Measurements from ENCODE around the gene MBLAC2. TPM values are rescaled to one million over a fixed set of nuclear protein-coding genes. Genes with fewer than 3 reads are reported as not detected.

Gene MBLAC2
- total RNA-seq, 2 experiments from 2014 or later = 3.9 to 4.1 TPM

- no peak for ATAC-seq (ENCODE audit: poor library complexity)
- no peaks in the 10 kb centered on the region for H3K27me3 ChIP-seq (ENCODE audit: control insufficient read depth in 1 of 2, insufficient read depth in 2 of 2, low read length in 2 of 2)
- no peaks in the 10 kb centered on the region for H3K36me3 Mint-ChIP-seq (ENCODE audit: low read depth)
- no peak overlapping the region for H3K4me3 Mint-ChIP-seq
- H3K27me3 Mint-ChIP-seq = no peaks in the 10 kb centered on the region
- ChIA-PET CTCF (no interaction called here), POLR2A (no interaction called here)
- no peaks in the 10 kb centered on the region for H3K4me1 ChIP-seq (ENCODE audit: insufficient read depth, low read length)
- intact Hi-C loops (cut with DNase I, micrococcal nuclease) = no loop called here
- H3K4me3 ChIP-seq (ENCODE audit: low read length) = no peak overlapping the region
- no peaks in the 10 kb centered on the region for H3K4me1 Mint-ChIP-seq (ENCODE audit: low read depth)
- peaks cover 3% of the 10 kb centered on the region for H3K9me3 Mint-ChIP-seq
- H3K27ac ChIP-seq (ENCODE audit: low read depth in 1 of 2, low read length in 2 of 2) = no peak overlapping the region
- no peak for DNase-seq
- H3K36me3 ChIP-seq (ENCODE audit: insufficient read depth, low read length) = no peaks in the 10 kb centered on the region
- H3K9me3 ChIP-seq (ENCODE audit: control insufficient read depth in 1 of 2, insufficient read depth in 1 of 2, low read length in 2 of 2) = no peaks in the 10 kb centered on the region
- TF ChIP-seq CTCF (IDR thresholded peaks at IDR 0.05) = no peak
- H3K27ac Mint-ChIP-seq = no peak overlapping the region
Measured at GRCh38 chr5:90494043-90494442, 19.5 kb upstream of the MBLAC2 start.

- Mint-ChIP-seq H3K36me3 (ENCODE audit: low read depth) (no peaks in the 10 kb centered on the region), H3K27me3 (no peaks in the 10 kb centered on the region), H3K4me3 (no peak overlapping the region), H3K9me3 (no peaks in the 10 kb centered on the region), H3K27ac (no peak overlapping the region), H3K4me1 (ENCODE audit: low read depth) (no peaks in the 10 kb centered on the region)
- H3K4me3 ChIP-seq (ENCODE audit: low read length) = no peak overlapping the region
- H3K27me3 ChIP-seq (ENCODE audit: control insufficient read depth in 1 of 2, insufficient read depth in 2 of 2, low read length in 2 of 2) = no peaks in the 10 kb centered on the region
- no peak overlapping the region for H3K27ac ChIP-seq (ENCODE audit: low read depth in 1 of 2, low read length in 2 of 2)
- H3K36me3 ChIP-seq (ENCODE audit: insufficient read depth, low read length) = no peaks in the 10 kb centered on the region
- intact Hi-C loops (cut with DNase I, micrococcal nuclease) = no loop called here
- no peak for DNase-seq
- POLR2A ChIA-PET = interaction anchor here (0.7 kb wide), 1 partner anchor 49 kb away, joined by 3 read pairs; no protein-coding TSS in a partner anchor
- CTCF ChIA-PET = no interaction called here
- H3K9me3 ChIP-seq (ENCODE audit: control insufficient read depth in 1 of 2, insufficient read depth in 1 of 2, low read length in 2 of 2) = no peaks in the 10 kb centered on the region
- H3K4me1 ChIP-seq (ENCODE audit: insufficient read depth, low read length) = no peaks in the 10 kb centered on the region
- TF ChIP-seq CTCF (IDR thresholded peaks at IDR 0.05) = no peak
- no peak for ATAC-seq (ENCODE audit: poor library complexity)
Measured at GRCh38 chr5:90488791-90489190, 14.2 kb upstream of the MBLAC2 start.

GRCh38 chr5:90484540-90484939, 10.0 kb upstream of the MBLAC2 start:
- Mint-ChIP-seq H3K4me1 (ENCODE audit: low read depth) (no peaks in the 10 kb centered on the region), H3K36me3 (ENCODE audit: low read depth) (no peaks in the 10 kb centered on the region), H3K27me3 (no peaks in the 10 kb centered on the region), H3K27ac (no peak overlapping the region), H3K9me3 (no peaks in the 10 kb centered on the region), H3K4me3 (no peak overlapping the region)
- no peaks in the 10 kb centered on the region for H3K9me3 ChIP-seq (ENCODE audit: control insufficient read depth in 1 of 2, insufficient read depth in 1 of 2, low read length in 2 of 2)
- no peak for DNase-seq
- no peak for TF ChIP-seq CTCF (IDR thresholded peaks at IDR 0.05)
- no peak overlapping the region for H3K27ac ChIP-seq (ENCODE audit: low read depth in 1 of 2, low read length in 2 of 2)
- ChIA-PET CTCF (no interaction called here), POLR2A (no interaction called here)
- no peaks in the 10 kb centered on the region for H3K4me1 ChIP-seq (ENCODE audit: insufficient read depth, low read length)
- no peak for ATAC-seq (ENCODE audit: poor library complexity)
- no peak overlapping the region for H3K4me3 ChIP-seq (ENCODE audit: low read length)
- no peaks in the 10 kb centered on the region for H3K36me3 ChIP-seq (ENCODE audit: insufficient read depth, low read length)
- H3K27me3 ChIP-seq (ENCODE audit: control insufficient read depth in 1 of 2, insufficient read depth in 2 of 2, low read length in 2 of 2) = no peaks in the 10 kb centered on the region
- intact Hi-C loops (cut with DNase I, micrococcal nuclease) = no loop called here
